Neutrophil (primary cell): Measurements from ENCODE around the gene WDR72.

Source experiments
- H3K27ac ChIP-seq: fragments of 200-600 bp; sonication (generic); 2 replicates; pipeline ENCODE4 v1.5.1; 2016; ENCODE audit warnings: mild to moderate bottlenecking, moderate library complexity
- H3K27me3 ChIP-seq: fragments of 200-600 bp; sonication (generic); 2 replicates; pipeline ENCODE4 v1.6.0; 2016; ENCODE audit warnings: mild to moderate bottlenecking
- H3K36me3 ChIP-seq: fragments of 200-600 bp; sonication (generic); 2 replicates; pipeline ENCODE4 v1.5.1; 2017
- H3K4me1 ChIP-seq, 2 experiments: fragments of 200-600 bp in 1 of 2; sonication (generic) in 1 of 2; 1 replicate in 1 of 2; 2 replicates in 1 of 2; pipeline versions ENCODE4 v1.5.1 to v1.6.1; 2013 to 2016; ENCODE audit warnings: low read depth in 1 of 2, low read length in 1 of 2, mild to moderate bottlenecking in 1 of 2, moderate library complexity in 1 of 2; ENCODE audit not compliant: control insufficient read depth in 1 of 2, insufficient read depth in 1 of 2
- H3K4me3 ChIP-seq, 2 experiments: fragments of 200-600 bp in 1 of 2; sonication (generic) in 1 of 2; 1 replicate in 1 of 2; 2 replicates in 1 of 2; pipeline ENCODE4 v1.5.1; 2013 to 2016; ENCODE audit warnings: low read depth in 1 of 2, low read length in 1 of 2, mild to moderate bottlenecking in 1 of 2, moderate library complexity in 1 of 2
- H3K9me3 ChIP-seq: fragments of 200-600 bp; sonication (generic); 2 replicates; pipeline ENCODE4 v1.5.1; 2016
- CTCF ChIP-seq: fragments of 200-600 bp; sonication (generic); IDR thresholded peaks from 2 replicates; pipeline ENCODE4 v1.5.1; 2016; ENCODE audit warnings: antibody characterized with exemption

Gene WDR72

DNA sequence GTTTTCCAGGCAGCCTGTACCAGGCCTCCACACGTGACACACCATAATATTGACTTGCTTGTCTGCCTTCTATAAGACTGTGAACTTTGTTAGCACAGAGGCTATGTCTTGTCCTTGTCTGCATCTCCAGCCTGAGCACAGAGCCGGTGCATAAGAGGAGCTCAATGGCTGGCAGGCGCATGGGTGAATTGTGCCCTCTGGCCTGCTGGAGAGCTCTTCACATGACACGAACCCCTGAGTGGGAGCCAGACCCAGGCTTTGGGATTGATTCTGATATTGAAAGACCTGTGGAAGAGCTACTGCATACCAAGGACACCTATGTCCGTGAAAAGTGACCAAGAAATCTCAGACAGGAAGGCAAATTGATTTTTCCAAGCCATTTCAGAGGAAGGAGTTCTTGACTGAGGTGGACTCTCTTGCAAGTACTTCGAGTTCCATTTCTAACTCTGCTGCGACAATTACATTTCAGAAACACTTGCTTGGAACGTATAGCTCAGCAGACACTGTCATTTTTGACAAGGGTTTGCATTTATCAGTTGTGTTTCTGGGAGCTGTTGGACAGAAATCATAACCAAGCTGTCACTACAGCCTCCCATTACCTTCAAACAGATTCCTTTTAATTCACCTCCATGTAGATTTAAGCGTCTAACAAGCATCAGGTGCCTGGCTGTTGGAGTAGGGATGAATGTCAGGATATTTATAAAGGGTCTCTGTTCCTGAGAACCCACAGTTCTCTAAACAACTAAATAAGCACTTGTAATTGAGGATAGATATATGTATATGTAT lies 281.3 kb downstream of the WDR72 start:
- TF ChIP-seq CTCF = no peak
- no peaks in the 10 kb centered on the region for H3K9me3 ChIP-seq

GRCh38 chr15:53473886-53474285 lies 285.6 kb downstream of the WDR72 start:
- H3K27me3 ChIP-seq = no peaks in the 10 kb centered on the region
- TF ChIP-seq CTCF = no peak
- no peaks in the 10 kb centered on the region for H3K36me3 ChIP-seq
- H3K4me1 ChIP-seq = no peaks in the 10 kb centered on the region
- no peak overlapping the region for H3K27ac ChIP-seq
- no peak overlapping the region for H3K4me3 ChIP-seq
- H3K9me3 ChIP-seq = no peaks in the 10 kb centered on the region

More for the DNA sequence above, 281.3 kb downstream of the WDR72 start:
- no peak overlapping the region for H3K27ac ChIP-seq
- H3K4me1 ChIP-seq = no peaks in the 10 kb centered on the region
- no peak overlapping the region for H3K4me3 ChIP-seq
- H3K27me3 ChIP-seq = no peaks in the 10 kb centered on the region
- no peaks in the 10 kb centered on the region for H3K36me3 ChIP-seq

DNA sequence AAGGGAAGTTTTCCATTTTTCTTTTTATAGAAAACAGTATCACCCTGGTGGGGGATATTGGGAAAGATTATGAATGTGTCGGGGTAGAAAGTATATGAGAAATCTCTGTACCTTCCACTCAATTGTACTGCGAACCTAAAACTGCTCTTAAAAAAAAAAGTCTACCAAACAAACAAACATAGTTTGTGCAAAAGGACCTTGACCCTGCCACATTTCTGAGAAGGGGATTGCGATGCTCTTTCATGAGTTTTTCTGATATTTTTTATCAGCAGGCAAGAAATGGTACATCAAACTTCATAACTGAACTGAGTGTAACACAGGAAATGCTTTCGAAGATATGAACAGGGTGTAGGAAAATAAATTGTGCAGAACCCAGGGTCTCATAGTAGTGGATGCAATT lies 286.0 kb downstream of the WDR72 start:
- H3K27ac ChIP-seq = no peak overlapping the region
- TF ChIP-seq CTCF = no peak
- H3K4me1 ChIP-seq = no peaks in the 10 kb centered on the region
- no peaks in the 10 kb centered on the region for H3K27me3 ChIP-seq
- H3K9me3 ChIP-seq = no peaks in the 10 kb centered on the region
- no peaks in the 10 kb centered on the region for H3K36me3 ChIP-seq
- H3K4me3 ChIP-seq = no peak overlapping the region

DNA sequence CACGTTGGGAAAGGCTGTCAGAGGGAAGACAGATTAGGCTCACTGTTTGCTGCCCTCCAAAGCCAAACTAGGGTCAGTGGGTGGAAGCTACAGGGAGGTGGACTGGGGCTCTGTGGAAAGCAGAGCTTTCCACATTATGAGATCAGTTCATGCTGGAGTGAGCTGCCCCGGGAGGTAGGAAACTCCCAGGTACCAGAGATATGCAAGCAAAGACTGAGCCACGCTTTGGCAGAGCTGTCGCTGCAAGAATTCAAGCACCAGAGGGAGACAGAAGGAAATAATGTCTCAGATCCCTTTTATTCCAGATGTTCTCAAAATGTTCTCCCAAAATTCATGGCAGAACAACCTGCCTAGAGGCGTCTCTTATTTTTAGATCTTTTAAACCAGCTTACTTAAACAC lies 286.6 kb downstream of the WDR72 start:
- TF ChIP-seq CTCF = no peak
- Histone ChIP-seq H3K9me3 (no peaks in the 10 kb centered on the region), H3K27ac (no peak overlapping the region), H3K4me3 (no peak overlapping the region), H3K27me3 (no peaks in the 10 kb centered on the region), H3K4me1 (no peaks in the 10 kb centered on the region), H3K36me3 (no peaks in the 10 kb centered on the region)

GRCh38 chr15:53472210-53472609 lies 287.3 kb downstream of the WDR72 start:
- H3K36me3 ChIP-seq = no peaks in the 10 kb centered on the region
- H3K27me3 ChIP-seq = no peaks in the 10 kb centered on the region
- H3K27ac ChIP-seq = no peak overlapping the region
- H3K9me3 ChIP-seq = no peaks in the 10 kb centered on the region
- H3K4me3 ChIP-seq = no peak overlapping the region
- H3K4me1 ChIP-seq = no peaks in the 10 kb centered on the region
- no peak for TF ChIP-seq CTCF
